CD4-positive, alpha-beta T cell treated with Interleukin-4 for 1 hour (primary cell): ENCODE data around the gene EPB41L4A.
"Not testable (repeated sequence)": the region's sequence is repeated elsewhere in the genome, so short reads cannot be mapped to it uniquely, and the experiment has no call there.

Experiments used
- DNase-seq, 2 donors: peaks; one replicate each; pipeline ENCODE4 v3.0.0-alpha.2; 2020 to 2022

EPB41L4A gene

GRCh38 chr5:112245656-112246055 is 173.4 kb downstream of the EPB41L4A start:
- no peak for DNase-seq

GRCh38 chr5:112239996-112240395 is 179.1 kb downstream of the EPB41L4A start:
- no peak for DNase-seq

GRCh38 chr5:112238473-112238872 is 180.6 kb downstream of the EPB41L4A start:
- no peak for DNase-seq

GRCh38 chr5:112237456-112237855 is 181.6 kb downstream of the EPB41L4A start:
- DNase-seq: no peak

GRCh38 chr5:112234000-112234399 is 185.1 kb downstream of the EPB41L4A start:
- DNase-seq: no peak

DNA sequence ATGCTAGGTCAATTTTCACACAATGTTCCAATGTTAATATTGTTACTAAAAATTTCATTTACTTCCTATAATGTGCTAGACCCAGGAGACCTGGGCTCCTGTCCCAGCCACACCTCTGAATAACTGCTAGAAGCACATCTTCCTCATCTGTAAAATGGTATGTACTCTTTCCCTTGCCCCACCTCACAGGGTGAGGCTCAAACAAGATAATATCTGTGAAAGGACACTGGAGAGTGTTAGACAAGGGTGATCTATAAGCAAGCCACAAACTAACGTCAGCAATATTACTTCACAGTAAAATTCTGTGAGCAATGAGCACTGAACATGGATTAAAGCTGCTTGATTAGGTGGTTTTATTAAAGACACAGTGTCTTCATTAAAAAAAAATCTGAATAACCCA is 186.4 kb downstream of the EPB41L4A start:
- no peak for DNase-seq

DNA sequence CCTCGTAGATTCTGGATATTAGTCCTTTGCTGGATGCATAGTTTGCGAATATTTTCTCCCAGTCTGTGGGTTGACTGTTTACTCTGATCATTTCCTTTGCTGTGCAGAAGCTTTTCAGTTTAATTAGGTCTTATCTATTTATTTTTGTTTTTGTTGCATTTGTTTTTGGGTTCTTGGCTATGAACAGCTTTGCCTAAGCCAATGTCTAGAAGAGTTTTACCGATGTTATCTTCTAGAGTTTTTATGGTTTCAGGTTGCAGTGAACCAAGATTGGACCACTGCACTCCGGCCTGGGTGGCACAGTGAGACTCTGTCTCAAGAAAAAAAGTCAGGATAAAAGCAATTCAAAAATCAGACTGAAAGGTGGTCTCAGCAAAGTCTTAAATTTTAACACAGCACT is 188.5 kb downstream of the EPB41L4A start:
- no peak for DNase-seq

DNA sequence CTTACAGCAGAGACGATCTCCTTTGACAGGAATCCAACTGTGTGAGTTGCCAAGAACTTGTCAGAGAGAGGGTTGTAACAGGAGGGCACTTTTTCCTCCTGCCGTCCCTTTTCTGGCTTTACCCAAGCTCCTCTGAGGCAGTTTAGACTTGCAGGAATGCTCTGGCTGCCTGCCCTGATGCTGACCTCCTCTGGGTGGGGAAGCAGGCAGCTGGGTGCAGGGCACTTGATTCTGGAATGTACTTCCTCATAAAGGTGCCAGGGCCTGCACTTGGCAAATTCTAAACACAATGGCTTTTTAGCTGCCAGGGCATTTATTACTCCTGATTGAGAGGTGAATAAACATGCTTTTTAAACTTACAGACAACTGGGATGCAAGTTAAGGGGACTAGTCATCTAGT is 190.4 kb downstream of the EPB41L4A start:
- no peak for DNase-seq

DNA sequence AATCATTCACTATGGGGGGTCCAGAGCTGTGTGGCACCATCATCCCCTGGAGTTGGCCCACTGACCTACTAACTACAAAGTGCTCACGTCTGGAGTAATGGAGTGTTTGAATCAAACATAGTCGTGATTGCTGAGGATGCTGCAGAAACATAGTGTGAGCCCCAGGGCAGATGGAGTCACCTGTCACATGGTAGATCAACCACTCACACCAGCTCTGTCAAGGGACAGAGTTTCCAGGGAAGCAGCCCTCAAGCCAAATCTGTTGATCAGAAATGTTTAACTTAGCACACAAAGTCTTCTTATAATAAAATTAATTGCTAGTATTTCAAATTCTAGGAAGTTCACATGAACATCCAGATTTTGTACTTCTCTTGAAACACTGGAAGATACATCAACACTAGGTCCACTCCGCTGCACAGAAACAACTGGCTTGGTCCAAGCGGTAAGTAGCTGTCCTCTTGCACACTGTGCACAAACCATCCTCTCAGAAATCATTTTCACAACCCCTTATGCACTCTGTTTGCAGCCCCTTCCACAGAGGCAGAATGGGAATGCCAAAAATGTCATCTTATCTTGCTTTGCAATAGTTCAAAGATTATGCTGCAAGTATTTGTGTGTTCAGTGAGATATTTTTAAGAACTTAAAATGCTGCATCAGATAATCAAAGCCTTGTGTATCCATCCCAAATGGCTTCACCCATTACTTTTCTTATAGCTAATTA is 191.0 kb downstream of the EPB41L4A start:
- DNase-seq: no peak

- no peak for DNase-seq
These were observed 192.9 kb downstream of the EPB41L4A start for GRCh38 chr5:112226215-112226614.

DNA sequence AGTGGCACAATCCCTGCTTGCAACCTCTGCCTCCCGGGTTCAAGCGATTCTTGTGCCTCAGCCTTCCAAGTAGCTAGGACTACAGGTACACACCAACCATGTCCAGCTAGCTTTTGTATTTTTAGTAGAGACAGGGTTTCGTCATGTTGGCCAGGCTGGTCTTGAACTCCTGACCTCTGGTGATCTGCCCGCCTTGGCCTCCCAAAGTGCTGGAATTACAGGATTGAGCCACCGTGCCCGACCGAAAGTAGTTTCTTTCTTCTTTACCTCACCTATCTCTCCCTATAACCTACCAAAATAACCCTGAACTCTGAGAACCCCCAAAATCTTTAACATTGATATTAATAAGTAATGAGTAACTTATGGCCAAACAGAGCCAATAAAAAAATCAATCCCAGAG is 196.1 kb downstream of the EPB41L4A start:
- DNase-seq: not testable (repeated sequence)

DNA sequence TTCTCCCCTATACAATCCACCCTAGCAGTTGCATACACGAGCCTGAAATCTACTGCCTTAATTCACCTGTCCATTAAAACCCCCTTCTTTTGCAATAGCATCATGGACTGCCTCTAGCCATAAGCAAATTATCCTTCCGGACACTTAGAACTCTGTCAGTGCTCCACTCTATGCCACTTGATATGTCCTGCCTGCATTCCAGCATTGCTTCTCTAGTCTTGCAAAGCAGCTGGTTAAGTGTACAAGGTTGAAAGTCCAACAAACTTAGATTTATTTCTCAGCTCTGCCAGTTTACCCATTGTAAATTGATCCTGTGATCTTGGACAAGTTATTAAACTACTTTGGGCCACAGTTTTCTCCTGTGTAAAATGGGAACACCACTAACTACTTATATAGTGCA is 197.9 kb downstream of the EPB41L4A start:
- DNase-seq: no peak

DNA sequence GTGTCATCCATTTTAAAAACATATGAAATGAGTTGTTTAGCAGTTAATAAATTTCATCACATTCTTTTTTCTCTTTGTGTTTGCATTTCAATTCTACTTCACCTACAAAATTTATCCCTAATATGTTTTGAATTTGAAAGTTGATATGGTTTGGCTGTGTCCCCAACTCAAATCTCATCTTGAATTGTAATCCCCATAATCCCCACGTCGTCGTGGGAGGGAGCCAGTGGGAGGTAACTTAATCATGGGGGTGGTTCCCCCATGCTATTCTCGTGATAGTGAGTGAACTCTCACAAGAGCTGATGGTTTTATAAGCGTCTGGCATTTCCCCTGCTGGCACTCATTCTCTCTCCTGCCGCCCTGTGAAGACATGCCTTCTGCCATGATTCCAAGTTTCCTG is 200.1 kb downstream of the EPB41L4A start:
- no peak for DNase-seq

DNA sequence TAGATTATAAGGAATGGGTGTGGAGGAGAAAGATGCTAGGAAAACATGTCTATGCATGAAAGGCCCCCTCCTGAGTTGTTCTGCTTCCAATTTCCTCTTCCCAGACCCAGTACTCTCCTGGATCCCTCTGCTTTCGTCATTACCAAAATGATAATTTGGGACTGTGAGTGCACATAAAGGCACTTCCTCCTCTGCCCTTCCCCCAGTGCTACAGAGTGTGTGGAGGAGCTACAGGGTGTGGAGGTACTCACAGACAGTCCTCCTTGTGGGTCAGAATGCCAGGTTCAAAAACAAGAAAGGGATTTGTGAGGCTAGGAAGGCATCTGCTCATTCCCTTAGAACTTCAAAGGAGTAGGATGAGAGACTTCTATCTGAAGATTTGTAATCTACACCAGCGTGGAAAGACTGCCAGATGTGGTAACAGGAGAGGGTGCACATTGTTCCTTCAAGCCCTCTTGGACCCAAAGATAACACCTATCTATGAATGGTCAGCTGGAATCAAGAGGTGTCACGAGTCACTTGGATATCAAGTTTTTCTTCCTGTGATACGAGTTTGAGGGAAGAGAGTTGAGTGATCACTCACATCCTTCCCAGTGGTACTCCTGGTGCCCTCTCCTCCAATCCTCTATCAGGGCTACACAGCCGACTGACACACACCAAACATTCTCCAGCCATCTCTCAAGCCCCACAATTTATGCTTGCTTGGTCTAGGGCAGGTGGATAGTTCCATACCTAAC is 201.1 kb downstream of the EPB41L4A start:
- no peak for DNase-seq

DNA sequence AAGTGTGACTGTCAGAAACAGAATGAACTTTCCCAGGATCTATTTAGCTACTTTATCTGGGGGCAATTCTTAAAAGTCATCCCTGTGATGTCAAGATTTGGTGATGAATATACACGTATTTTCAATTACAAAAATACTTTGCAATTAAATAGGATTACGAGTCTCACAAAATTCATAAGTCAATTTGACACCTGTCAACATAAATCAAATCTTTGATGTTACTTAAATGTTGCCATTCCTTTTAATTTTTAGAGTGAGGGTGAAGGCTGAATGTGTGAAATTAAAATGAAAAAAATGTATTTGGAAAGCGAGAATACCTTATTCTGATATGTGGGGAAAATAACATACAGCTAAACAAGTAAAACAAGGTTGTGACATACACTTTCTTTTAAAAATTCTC is 202.9 kb downstream of the EPB41L4A start:
- DNase-seq: no peak

- peak in 1 of 2 donors; percentile 6 for DNase-seq
These were observed 208.6 kb downstream of the EPB41L4A start for GRCh38 chr5:112210430-112211005.

- no peak for DNase-seq
These were observed 210.1 kb downstream of the EPB41L4A start for GRCh38 chr5:112208699-112209615.

DNA sequence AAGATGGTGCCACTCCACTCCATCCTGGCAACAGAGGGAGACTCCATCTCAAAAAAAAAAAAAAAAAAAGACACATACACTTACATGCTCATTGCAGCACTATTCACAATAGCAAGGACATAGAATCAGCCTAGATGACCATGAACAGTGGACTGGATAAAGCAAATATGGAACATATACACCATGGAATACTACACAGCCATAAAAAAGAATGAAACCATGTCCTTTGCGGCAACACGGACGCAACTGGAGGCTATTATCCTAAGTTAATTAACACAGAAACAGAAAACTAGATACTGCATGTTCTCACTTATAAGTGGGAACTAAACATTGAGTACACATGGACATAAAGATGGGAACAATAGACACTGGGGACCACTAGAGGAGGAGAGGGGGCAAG is 210.9 kb downstream of the EPB41L4A start:
- not testable (repeated sequence) for DNase-seq

GRCh38 chr5:112205846-112206245 is 213.2 kb downstream of the EPB41L4A start:
- no peak for DNase-seq

DNA sequence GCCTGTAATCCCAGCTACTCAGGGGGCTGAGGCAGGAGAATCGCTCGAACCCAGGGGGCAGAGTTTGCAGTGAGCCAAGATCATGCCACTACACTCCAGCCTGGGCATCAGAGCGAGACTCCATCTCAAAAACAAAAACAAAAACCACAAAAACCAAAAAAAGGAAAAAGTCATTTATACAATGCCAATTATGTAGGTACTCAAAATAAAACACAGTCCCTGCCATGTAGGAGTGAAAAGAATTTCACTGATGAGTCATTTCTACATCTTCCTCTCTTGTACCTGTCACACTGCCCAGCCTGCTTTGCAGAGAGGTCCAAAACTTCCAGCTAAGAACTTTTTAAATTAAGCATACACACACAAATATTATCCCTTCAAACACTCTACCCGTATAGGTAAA is 215.8 kb downstream of the EPB41L4A start:
- no peak for DNase-seq

GRCh38 chr5:112202694-112203093 is 216.4 kb downstream of the EPB41L4A start:
- no peak for DNase-seq

GRCh38 chr5:112201141-112201540 is 217.9 kb downstream of the EPB41L4A start:
- DNase-seq: no peak

GRCh38 chr5:112200131-112200530 is 218.9 kb downstream of the EPB41L4A start:
- no peak for DNase-seq
